ENCODE results near the gene DNAJC5G. TPM values are rescaled to one million over a fixed set of nuclear protein-coding genes. Genes with fewer than 3 reads are reported as not detected.

DNAJC5G gene
- total RNA-seq, 1 experiment from 2014 or later: 0.25 TPM

DNA sequence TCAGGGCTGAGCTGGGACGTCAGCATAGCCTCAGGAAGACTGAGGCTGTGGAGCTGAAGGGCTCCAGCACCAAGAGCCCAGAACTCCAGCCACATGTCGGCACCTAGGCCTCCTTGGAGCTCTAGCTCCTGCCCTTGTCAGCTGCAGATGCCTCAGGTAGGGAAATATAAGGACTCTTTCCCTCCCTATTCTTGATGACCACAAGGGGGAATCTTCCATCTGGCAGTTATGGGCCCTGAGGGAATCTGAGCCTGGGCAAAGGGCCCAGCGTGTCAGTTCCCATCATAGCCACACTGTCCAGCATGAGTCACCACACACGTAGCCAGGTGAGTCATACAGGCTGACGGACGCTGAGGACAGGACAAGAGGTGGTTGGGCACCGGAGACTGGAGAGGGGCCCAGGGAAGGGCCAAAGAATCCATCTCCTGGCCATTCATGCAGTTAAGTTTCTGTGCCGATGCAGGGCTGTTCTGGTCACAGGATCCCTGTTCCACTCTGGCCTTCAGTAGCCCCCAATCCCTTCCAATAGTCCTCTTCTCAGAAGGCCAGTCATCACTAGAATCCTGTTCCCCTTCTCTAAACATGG lies 45.8 kb downstream of the DNAJC5G start:
- Mint-ChIP-seq H3K4me1 (ENCODE audit: low read depth, unreplicated experiment) (peaks cover 24% of the 10 kb centered on the region), H3K27me3 (ENCODE audit: insufficient read depth, unreplicated experiment) (no peaks in the 10 kb centered on the region), H3K9me3 (ENCODE audit: unreplicated experiment) (no peaks in the 10 kb centered on the region), H3K27ac (ENCODE audit: unreplicated experiment) (peak overlapping the region; percentile 99), H3K4me3 (ENCODE audit: unreplicated experiment) (peak overlapping the region; percentile 94), H3K36me3 (ENCODE audit: insufficient read depth, unreplicated experiment) (peaks cover 31% of the 10 kb centered on the region)
- no TSS peak for BruUV-seq (replicated peaks)
- H3K27me3 ChIP-seq (replicated peaks; ENCODE audit: control insufficient read depth, insufficient read depth, low read length): no peaks in the 10 kb centered on the region
- ChIA-PET CTCF (interaction anchor here (0.5 to 1.0 kb wide), 8 partner anchors 9 to 188 kb away, joined by 3 to 9 read pairs (median 3); partner anchors contain the start of genes ATRAID, EIF2B4, SLC5A6 and SNX17), POLR2A (interaction anchor here (0.6 kb wide), 1 partner anchor 33 kb away, joined by 3 read pairs; no protein-coding TSS in a partner anchor)
- H3K36me3 ChIP-seq (ENCODE audit: control insufficient read depth, insufficient read depth, low read length): no peaks in the 10 kb centered on the region
- peaks cover 19% of the 10 kb centered on the region for H3K4me1 ChIP-seq
- peak overlapping the region; percentile 6; the same call in 1 of the 2 replicates for H3K4me3 ChIP-seq (ENCODE audit: low read depth, low read length)
- DNase-seq: peak; percentile 91 to 95
- TF ChIP-seq, protein P1, sequence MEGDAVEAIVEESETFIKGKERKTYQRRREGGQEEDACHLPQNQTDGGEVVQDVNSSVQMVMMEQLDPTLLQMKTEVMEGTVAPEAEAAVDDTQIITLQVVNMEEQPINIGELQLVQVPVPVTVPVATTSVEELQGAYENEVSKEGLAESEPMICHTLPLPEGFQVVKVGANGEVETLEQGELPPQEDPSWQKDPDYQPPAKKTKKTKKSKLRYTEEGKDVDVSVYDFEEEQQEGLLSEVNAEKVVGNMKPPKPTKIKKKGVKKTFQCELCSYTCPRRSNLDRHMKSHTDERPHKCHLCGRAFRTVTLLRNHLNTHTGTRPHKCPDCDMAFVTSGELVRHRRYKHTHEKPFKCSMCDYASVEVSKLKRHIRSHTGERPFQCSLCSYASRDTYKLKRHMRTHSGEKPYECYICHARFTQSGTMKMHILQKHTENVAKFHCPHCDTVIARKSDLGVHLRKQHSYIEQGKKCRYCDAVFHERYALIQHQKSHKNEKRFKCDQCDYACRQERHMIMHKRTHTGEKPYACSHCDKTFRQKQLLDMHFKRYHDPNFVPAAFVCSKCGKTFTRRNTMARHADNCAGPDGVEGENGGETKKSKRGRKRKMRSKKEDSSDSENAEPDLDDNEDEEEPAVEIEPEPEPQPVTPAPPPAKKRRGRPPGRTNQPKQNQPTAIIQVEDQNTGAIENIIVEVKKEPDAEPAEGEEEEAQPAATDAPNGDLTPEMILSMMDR (IDR thresholded peaks at IDR 0.05; ENCODE audit: insufficient read depth in 1 of 2, low read depth in 1 of 2, low read length in 1 of 2, severe bottlenecking in 1 of 2, unreplicated experiment in 1 of 2): peak; percentile 74
- intact Hi-C loops (cut with micrococcal nuclease; ENCODE audit: unreplicated experiment): loop anchor here (1.0 kb wide), 2 partner anchors 35 to 49 kb away; partner anchors contain the start of genes EIF2B4, GTF3C2 and SNX17
- H3K9me3 ChIP-seq: no peaks in the 10 kb centered on the region

DNA sequence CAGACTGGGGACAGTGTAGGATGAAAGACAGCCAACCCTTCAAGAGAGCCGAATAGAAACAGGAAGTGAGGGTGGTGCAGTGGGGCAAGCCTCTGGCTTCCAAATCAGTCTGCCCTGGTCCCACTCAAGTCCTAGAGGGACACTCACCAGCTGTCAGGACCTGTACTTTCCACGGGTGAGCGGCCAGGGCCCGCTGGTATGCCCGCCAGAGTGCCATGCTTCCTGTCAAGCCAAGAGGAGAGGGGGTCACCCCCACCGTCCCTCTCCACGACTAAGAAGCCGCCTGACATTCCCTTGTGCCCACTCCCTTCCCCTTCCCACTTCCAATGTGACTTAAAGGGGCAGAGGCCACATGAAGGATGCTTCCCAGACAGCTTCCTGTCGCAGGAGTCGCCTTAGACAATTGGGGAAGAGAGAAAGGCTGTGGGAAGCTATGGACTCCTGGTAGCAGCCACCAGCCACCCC lies 47.1 kb downstream of the DNAJC5G start:
- POLR2A ChIA-PET: interaction anchor here (0.5 to 0.6 kb wide), 2 partner anchors 28 to 47 kb away, joined by 4 read pairs; partner anchors contain the start of gene EIF2B4
- no peaks in the 10 kb centered on the region for H3K9me3 Mint-ChIP-seq (ENCODE audit: unreplicated experiment)
- H3K27me3 Mint-ChIP-seq (ENCODE audit: insufficient read depth, unreplicated experiment): no peaks in the 10 kb centered on the region
- H3K27me3 ChIP-seq (replicated peaks; ENCODE audit: control insufficient read depth, insufficient read depth, low read length): no peaks in the 10 kb centered on the region
- TF ChIP-seq, protein P1 (IDR thresholded peaks at IDR 0.05; ENCODE audit: insufficient read depth in 1 of 2, low read depth in 1 of 2, low read length in 1 of 2, severe bottlenecking in 1 of 2, unreplicated experiment in 1 of 2): no peak
- DNase-seq: peak in 1 of 2 experiments; percentile 20
- peaks cover 44% of the 10 kb centered on the region for H3K36me3 Mint-ChIP-seq (ENCODE audit: insufficient read depth, unreplicated experiment)
- H3K4me3 ChIP-seq (ENCODE audit: low read depth, low read length): peak overlapping the region; percentile 62
- peaks cover 24% of the 10 kb centered on the region for H3K4me1 Mint-ChIP-seq (ENCODE audit: low read depth, unreplicated experiment)
- no peaks in the 10 kb centered on the region for H3K9me3 ChIP-seq
- BruUV-seq (replicated peaks): TSS peak; percentile 84
- CTCF ChIA-PET: interaction anchor here (1.0 to 1.3 kb wide), 2 partner anchors 34 to 49 kb away, joined by 3 to 6 read pairs; partner anchors contain the start of gene GTF3C2
- peaks cover 19% of the 10 kb centered on the region for H3K4me1 ChIP-seq
- no peaks in the 10 kb centered on the region for H3K36me3 ChIP-seq (ENCODE audit: control insufficient read depth, insufficient read depth, low read length)
- H3K4me3 Mint-ChIP-seq (ENCODE audit: unreplicated experiment): peak overlapping the region; percentile 94
- H3K27ac Mint-ChIP-seq (ENCODE audit: unreplicated experiment): peak overlapping the region; percentile 99
- intact Hi-C loops (cut with micrococcal nuclease; ENCODE audit: unreplicated experiment): no loop called here

DNA sequence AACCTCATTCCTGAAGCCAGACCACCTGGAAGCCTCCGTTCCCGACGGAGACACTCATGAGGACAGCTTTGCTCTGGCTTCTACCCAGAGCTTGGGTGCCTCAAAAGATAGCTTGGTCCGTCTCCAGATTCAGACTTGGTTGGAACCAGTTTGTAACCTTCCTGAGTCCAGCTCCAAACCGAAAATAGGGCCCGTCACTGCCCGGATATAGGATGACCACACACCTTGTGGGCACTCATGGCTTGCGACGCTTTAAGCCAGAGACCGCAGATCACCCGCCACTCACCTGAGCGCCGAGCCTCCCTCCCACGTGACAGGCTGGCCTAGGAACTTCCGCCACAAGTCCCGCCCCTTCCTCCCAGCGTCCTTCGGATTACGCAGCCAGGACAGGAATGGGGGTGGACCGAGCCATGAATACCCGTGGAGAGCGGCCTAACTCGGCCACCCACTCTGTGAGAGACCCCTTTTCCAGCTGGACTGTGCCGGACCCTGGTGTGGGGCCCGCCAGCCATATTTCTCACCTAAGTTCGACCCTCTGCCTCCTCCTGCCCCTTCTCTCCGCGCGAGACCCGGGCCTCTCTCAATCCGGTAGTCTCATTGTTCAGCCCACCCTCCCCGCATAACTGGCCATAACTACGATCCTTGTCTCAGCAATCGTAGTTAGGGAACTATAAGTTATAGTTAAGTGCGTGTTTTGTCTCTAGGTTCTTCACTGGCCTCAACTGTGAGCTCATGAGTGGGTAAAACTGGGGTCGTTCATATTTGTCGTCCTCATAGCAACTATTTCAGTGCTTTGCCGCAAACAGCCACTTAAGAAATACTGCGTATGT lies 47.7 kb downstream of the DNAJC5G start, which contains the start of gene MPV17:
MPV17 (minus strand) TSS at position 332 of the 830 bp plus-strand sequence. CDS start 580 bp downstream, outside the sequence.
- H3K9me3 Mint-ChIP-seq (ENCODE audit: unreplicated experiment): no peaks in the 10 kb centered on the region
- Histone ChIP-seq H3K4me3 (ENCODE audit: low read depth, low read length) (peak within 1 kb of the TSS; percentile 62), H3K36me3 (ENCODE audit: control insufficient read depth, insufficient read depth, low read length) (no peaks in the 10 kb centered on the region), H3K27me3 (replicated peaks; ENCODE audit: control insufficient read depth, insufficient read depth, low read length) (no peaks in the 10 kb centered on the region), H3K4me1 (peaks cover 19% of the 10 kb centered on the region), H3K9me3 (no peaks in the 10 kb centered on the region)
- CTCF ChIA-PET: interaction anchor here (1.0 to 1.4 kb wide), 3 partner anchors 31 to 49 kb away, joined by 3 to 6 read pairs (median 4); partner anchors contain the start of gene GTF3C2
- peak; percentile 95 to 96 for DNase-seq
- H3K4me1 Mint-ChIP-seq (ENCODE audit: low read depth, unreplicated experiment): peaks cover 24% of the 10 kb centered on the region
- peak within 1 kb of the TSS; percentile 94 for H3K4me3 Mint-ChIP-seq (ENCODE audit: unreplicated experiment)
- intact Hi-C loops (cut with micrococcal nuclease; ENCODE audit: unreplicated experiment): no loop called here
- POLR2A ChIA-PET: interaction anchor here (0.5 to 0.6 kb wide), 2 partner anchors 29 to 46 kb away, joined by 4 read pairs; partner anchors contain the start of gene EIF2B4
- peaks cover 50% of the 10 kb centered on the region for H3K36me3 Mint-ChIP-seq (ENCODE audit: insufficient read depth, unreplicated experiment)
- H3K27me3 Mint-ChIP-seq (ENCODE audit: insufficient read depth, unreplicated experiment): no peaks in the 10 kb centered on the region
- TF ChIP-seq, protein P1 (IDR thresholded peaks at IDR 0.05; ENCODE audit: insufficient read depth in 1 of 2, low read depth in 1 of 2, low read length in 1 of 2, severe bottlenecking in 1 of 2, unreplicated experiment in 1 of 2): no peak
- H3K27ac Mint-ChIP-seq (ENCODE audit: unreplicated experiment): peak within 1 kb of the TSS; percentile 99
- TSS peak; percentile 93 for BruUV-seq (replicated peaks)
